Measurements from ENCODE around the gene SLC16A1.

DNA sequence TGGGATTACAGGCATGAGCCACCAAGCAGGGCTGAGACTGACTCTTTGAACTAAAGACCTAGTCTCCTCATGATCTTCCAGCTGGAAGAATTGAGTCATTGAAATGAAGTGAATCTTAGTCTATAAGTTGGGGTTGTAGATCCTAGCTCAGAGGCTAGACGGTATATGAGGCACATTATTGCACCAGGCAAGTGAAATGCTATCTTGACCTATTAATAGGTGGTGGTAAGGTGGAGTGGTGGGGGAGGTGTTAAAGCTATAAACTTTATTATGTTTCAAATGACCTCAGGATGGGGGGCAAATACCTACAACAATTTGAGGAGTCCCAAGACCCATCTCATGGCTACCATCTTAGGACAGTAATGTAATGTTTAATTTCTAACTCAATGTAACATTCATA lies 36.8 kb upstream of the SLC16A1 start:
- TF ChIP-seq, protein P1, sequence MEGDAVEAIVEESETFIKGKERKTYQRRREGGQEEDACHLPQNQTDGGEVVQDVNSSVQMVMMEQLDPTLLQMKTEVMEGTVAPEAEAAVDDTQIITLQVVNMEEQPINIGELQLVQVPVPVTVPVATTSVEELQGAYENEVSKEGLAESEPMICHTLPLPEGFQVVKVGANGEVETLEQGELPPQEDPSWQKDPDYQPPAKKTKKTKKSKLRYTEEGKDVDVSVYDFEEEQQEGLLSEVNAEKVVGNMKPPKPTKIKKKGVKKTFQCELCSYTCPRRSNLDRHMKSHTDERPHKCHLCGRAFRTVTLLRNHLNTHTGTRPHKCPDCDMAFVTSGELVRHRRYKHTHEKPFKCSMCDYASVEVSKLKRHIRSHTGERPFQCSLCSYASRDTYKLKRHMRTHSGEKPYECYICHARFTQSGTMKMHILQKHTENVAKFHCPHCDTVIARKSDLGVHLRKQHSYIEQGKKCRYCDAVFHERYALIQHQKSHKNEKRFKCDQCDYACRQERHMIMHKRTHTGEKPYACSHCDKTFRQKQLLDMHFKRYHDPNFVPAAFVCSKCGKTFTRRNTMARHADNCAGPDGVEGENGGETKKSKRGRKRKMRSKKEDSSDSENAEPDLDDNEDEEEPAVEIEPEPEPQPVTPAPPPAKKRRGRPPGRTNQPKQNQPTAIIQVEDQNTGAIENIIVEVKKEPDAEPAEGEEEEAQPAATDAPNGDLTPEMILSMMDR (IDR thresholded peaks at IDR 0.05) = no peak
- TF ChIP-seq EP300 (IDR thresholded peaks at IDR 0.05) (no peak), POLR2AphosphoS5 (IDR thresholded peaks at IDR 0.05) (no peak)

Data from gastroesophageal sphincter (tissue), 3 donors.